PFSK-1 (cell line): ENCODE measurements around the gene SEMA4D.

ENCODE experiments used
- FOXP2 ChIP-seq: optimal IDR thresholded peaks from 2 replicates; pipeline ENCODE3; 2011; ENCODE audit warnings: borderline replicate concordance, control low read depth, inconsistent platforms; ENCODE audit not compliant: insufficient read depth; ENCODE audit errors: extremely low read length, extremely low read depth
- POLR2AphosphoS5 ChIP-seq: IDR thresholded peaks from 2 replicates; pipeline ENCODE4 v1.6.1; 2012; ENCODE audit warnings: low read depth, mild to moderate bottlenecking, control low read depth, low read length, moderate library complexity
- SIN3A ChIP-seq: IDR thresholded peaks from 2 replicates; pipeline ENCODE4 v1.6.1; 2012; ENCODE audit warnings: mild to moderate bottlenecking, low read length, moderate library complexity, borderline replicate concordance; ENCODE audit not compliant: insufficient read depth
- TAF1 ChIP-seq: IDR thresholded peaks from 2 replicates; pipeline ENCODE4 v1.6.1; 2012; ENCODE audit warnings: low read length, control low read depth, borderline replicate concordance; ENCODE audit not compliant: insufficient read depth
- TF ChIP-seq, protein P1 (sequence below), 2 experiments: IDR thresholded peaks; 2 replicates each; pipeline versions ENCODE4 v1.6.1 to v1.8.0; 2011 to 2012; ENCODE audit warnings: low read depth in 2 of 2, low read length in 2 of 2, control low read depth in 1 of 2, inconsistent platforms in 1 of 2, mild to moderate bottlenecking in 1 of 2, moderate library complexity in 1 of 2; ENCODE audit not compliant: insufficient read depth in 1 of 2

The SEMA4D gene

DNA sequence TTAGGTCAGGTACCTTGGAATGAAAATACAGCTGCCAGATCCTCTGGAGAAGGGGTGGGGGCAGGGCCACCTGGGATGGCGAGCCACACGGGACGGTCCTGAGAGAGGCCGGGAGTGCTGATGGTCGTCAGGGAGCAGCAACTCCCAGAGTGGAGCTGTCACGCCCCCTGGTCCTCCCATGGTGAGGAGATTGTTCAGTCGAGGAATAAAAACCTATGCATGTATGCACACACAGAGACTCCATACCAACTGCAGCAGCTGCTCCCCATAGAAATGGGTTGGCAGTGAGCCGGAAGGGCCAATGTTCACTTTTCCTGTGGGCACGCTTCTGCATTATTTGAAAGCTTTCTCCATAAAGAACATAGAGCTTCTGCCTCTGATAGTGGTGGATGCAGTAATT is 45.2 kb upstream of the SEMA4D start:
- TF ChIP-seq POLR2AphosphoS5 (no peak), SIN3A (no peak)

DNA sequence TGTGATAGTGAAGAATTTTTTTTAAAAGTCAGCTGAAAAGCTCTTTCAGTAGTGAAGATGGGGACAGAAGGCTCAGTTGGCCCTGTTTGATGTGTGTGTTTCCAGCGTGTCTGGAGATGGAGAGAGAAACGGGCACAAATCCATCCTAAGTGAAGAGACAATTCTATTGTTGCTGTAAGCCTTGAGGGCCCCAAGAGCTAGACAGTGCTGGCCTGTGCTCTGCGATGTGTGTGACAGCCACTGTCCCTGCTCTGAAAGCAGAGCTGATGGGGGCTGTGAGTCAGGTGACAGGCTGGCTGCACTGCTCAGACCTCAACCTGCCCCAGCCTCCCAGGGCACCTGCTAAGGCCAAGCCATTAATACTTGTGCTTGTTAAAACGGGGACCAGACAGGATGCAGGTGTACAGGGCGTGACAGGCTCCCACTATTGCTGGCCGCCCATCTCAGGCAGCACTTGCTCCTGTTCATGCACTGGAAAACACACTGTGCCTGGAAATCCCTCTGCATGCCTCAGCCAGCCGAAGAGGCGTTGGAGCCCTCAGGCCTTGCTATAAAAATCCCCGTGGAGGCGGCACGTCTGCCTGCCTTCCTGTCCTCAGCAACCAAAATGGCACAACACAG is 44.6 kb upstream of the SEMA4D start:
- TF ChIP-seq, protein P1, sequence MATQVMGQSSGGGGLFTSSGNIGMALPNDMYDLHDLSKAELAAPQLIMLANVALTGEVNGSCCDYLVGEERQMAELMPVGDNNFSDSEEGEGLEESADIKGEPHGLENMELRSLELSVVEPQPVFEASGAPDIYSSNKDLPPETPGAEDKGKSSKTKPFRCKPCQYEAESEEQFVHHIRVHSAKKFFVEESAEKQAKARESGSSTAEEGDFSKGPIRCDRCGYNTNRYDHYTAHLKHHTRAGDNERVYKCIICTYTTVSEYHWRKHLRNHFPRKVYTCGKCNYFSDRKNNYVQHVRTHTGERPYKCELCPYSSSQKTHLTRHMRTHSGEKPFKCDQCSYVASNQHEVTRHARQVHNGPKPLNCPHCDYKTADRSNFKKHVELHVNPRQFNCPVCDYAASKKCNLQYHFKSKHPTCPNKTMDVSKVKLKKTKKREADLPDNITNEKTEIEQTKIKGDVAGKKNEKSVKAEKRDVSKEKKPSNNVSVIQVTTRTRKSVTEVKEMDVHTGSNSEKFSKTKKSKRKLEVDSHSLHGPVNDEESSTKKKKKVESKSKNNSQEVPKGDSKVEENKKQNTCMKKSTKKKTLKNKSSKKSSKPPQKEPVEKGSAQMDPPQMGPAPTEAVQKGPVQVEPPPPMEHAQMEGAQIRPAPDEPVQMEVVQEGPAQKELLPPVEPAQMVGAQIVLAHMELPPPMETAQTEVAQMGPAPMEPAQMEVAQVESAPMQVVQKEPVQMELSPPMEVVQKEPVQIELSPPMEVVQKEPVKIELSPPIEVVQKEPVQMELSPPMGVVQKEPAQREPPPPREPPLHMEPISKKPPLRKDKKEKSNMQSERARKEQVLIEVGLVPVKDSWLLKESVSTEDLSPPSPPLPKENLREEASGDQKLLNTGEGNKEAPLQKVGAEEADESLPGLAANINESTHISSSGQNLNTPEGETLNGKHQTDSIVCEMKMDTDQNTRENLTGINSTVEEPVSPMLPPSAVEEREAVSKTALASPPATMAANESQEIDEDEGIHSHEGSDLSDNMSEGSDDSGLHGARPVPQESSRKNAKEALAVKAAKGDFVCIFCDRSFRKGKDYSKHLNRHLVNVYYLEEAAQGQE (IDR thresholded peaks at IDR 0.05; ENCODE audit: insufficient read depth in 1 of 2, low read depth in 2 of 2, low read length in 2 of 2), result no peak
- no peak for TF ChIP-seq TAF1
- TF ChIP-seq POLR2AphosphoS5, result no peak
- TF ChIP-seq FOXP2, result no peak

DNA sequence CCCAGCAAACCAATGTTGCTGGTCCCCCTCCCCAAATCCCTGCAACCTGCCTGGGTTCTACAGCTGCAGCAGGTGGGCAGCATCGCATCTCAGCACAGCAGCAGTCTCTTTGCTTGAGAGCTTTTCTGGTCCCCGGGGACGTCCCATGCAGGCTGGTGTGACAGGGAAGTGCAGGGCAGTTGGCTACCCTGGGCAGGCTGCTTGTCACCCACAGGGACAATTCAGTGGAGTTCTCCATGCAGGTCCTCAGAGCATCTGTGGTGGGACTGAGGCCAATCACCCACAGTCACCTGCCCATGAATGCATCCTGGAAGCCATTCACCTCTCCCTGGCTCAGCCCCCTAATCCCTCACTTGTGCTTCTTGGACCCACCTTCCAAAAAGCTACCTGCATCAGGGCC is 43.9 kb upstream of the SEMA4D start:
- TF ChIP-seq FOXP2 (no peak), SIN3A (no peak), POLR2AphosphoS5 (no peak), TAF1 (no peak)
- TF ChIP-seq, protein P1 (IDR thresholded peaks at IDR 0.05; ENCODE audit: insufficient read depth in 1 of 2, low read depth in 2 of 2, low read length in 2 of 2), result no peak

DNA sequence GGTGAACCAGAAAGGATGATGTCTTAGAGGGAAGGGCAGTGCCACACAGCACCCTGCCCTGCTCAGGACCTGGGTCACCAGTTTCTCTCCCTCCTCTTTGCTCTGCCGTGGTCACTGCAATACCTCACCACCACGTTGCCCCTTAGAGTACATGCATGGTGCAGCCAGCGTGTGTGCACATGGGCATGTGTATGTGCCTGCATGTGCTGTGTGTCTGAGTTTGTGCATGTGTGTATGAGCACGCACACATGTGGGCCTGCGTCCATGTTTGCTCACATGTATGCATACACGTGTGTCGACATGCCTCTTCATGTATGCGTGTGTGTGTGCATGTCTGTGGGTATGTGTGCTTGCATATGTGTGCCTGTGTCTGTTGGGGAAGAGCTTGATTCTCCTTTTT is 41.5 kb upstream of the SEMA4D start:
- TF ChIP-seq, protein P1 (IDR thresholded peaks at IDR 0.05; ENCODE audit: insufficient read depth in 1 of 2, low read depth in 2 of 2, low read length in 2 of 2), result no peak
- no peak for TF ChIP-seq POLR2AphosphoS5
- TF ChIP-seq SIN3A, result no peak
- TF ChIP-seq TAF1, result no peak

DNA sequence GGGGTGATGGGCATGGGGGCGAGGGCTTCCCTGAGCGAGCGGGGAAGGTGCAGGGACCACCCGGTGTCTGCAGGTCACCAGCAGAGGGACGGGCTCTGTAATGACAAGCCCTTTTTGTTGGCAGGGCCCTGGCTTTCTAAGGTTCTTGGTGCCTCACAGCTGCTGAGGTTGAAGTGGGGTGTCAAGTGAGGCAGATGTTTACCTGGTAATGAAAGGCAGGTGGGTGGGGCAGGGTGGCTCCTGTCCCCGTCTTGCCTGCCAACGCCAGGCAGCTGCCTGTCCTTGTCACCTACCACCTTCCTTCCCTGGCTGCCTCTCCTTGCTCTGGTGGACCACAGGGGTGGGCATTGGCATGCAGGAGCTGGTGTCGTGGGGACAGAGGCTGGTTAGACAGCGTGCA is 41.0 kb upstream of the SEMA4D start:
- no peak for TF ChIP-seq POLR2AphosphoS5

DNA sequence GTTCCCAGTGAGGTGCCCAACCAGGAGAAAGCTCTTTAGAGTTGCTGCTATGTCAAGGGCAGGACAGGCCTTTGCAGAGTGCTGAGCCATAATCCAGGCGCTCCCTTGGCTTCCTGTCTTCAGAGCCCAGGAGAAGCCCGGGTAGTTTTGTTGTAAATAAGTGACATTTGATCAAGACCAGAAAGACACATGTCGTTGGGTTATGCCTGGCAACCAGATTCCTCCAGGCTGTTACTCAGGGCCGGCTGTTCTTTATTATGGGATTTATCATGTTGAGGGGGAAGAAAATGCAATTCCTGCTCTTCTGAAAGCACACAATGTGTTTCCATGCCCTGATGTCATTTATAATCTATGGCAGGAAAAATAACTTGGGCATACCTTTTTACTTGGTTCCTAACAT is 39.3 kb upstream of the SEMA4D start:
- no peak for TF ChIP-seq TAF1
- TF ChIP-seq FOXP2, result no peak
- TF ChIP-seq POLR2AphosphoS5, result no peak
- TF ChIP-seq SIN3A, result no peak
- TF ChIP-seq, protein P1 (IDR thresholded peaks at IDR 0.05; ENCODE audit: insufficient read depth in 1 of 2, low read depth in 2 of 2, low read length in 2 of 2), result no peak
